NCI-H1048 (cell line): ENCODE measurements around the gene CCL20.
"Not testable (repeated sequence)": the region's sequence is repeated elsewhere in the genome, so short reads cannot be mapped to it uniquely, and the experiment has no call there.

Experiments used
- DNase-seq: peaks from one replicate; lab custom pipeline; 2025; lab: John Stamatoyannopoulos, UW

Gene CCL20

DNA sequence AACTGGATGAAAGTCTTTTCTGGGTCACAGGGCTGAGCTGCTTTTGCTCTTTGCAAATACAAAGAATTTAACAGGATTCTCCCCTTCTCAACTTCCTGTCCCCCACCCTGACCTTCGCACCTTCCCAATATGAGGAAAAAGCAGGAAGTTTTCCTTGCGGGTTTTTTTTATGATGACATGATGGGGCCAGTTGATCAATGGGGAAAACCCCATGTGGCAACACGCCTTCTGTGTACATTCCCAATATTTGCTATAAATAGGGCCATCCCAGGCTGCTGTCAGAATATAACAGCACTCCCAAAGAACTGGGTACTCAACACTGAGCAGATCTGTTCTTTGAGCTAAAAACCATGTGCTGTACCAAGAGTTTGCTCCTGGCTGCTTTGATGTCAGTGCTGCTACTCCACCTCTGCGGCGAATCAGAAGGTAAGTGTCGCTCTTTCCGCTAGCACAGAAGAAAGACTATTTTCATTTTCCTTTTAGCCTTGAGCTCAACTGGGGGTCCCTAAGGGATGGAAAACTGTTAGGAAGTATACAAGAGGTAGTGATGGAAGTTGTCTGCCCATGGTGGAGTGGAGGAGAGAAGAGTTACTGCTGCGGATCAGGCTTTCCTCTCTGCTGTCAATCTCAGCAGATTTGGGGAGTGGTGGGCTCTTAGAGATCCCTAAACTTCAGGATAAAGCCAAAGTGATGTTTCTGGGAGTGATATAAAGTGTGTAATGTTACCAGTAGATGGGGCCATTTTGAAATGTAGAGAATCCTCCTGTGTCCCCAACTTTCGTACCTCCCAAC, at the start of gene CCL20:
TSS of gene CCL20 (plus strand) at position 281 of the 792 bp plus-strand sequence. CDS start at position 351, 70 bp downstream.
- no peak for DNase-seq

DNA sequence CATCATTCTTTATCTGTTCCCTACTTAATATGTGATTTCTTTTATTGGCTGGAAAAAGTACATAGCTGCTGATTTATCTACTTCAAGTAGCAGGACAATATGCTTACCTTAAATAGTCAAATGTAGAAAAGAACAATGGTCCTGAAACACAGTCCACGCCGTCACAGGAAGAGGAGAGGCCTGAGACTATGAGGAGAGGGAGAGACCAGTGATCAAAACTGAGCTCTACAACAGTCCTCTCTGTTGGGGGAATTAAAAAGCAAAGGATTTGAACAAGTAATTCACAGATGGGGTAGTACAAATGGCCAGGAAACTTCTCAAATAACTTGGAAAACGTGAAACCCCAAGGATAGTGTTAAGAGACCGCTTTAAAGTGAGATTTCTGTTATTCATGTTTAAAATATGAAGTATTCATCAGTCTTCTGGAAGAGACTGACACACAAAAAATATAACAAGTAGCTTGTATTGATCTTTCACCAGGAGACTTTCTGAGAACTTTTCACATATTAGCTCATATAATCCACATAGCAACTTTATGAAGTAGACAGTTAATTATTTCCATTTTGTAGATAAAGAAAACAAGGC, 47.8 kb upstream of the CCL20 start:
- DNase-seq: no peak

DNA sequence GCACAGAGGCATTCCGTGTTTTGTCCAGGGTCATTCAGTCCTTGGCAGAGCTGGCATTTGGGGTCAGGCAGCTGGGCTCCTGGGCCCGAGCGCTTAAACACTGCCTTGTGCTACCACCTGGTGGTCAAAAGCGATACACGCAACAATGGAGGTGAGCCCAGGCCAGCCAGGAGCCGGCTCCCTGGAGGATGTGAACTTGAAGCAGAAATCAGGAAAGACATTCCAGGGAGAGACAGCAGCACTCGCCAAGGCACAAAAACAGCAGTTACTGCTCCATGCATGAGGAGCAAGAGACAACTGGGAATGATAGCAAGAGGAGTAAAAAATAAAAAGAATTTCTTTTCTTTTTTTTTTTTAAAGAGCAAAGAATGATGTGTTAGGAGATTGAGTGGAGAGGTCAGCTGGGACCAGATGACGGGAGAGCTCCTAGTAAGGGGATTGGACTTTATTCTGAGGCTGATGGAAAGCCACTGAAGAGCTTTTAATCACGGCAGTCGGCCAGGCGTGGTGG, 47.2 kb upstream of the CCL20 start:
- no peak for DNase-seq

DNA sequence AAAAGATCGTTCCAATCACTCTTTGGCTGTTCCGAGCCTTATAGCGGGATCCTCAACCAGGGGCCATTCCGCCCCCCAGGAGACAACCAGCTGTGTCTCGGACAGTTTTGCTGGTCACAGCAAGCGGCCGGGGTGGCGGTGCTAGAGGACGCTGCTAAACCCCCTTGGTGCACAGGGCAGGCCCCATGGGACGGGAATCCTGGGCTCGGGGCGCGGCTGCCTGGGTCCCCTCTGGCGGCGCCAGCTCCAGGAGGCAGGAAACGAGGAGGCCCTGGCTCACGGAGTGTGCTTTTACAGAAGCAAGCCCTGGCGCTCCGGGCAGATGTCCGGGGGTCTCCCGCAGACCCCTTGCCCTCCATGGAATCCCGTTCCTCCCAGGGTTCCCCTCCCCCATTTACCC, 45.8 kb upstream of the CCL20 start:
- no peak for DNase-seq

GRCh38 chr2:227772197-227772661, 41.4 kb upstream of the CCL20 start:
- DNase-seq: no peak

- DNase-seq: no peak
These were observed 40.7 kb upstream of the CCL20 start for GRCh38 chr2:227772932-227773331.

GRCh38 chr2:227774011-227774624, 39.5 kb upstream of the CCL20 start:
- no peak for DNase-seq

GRCh38 chr2:227774895-227775842, 38.5 kb upstream of the CCL20 start:
- no peak for DNase-seq

- no peak for DNase-seq
These were observed 32.5 kb upstream of the CCL20 start for GRCh38 chr2:227780981-227781615.

GRCh38 chr2:227781841-227782240, 31.8 kb upstream of the CCL20 start:
- no peak for DNase-seq

DNA sequence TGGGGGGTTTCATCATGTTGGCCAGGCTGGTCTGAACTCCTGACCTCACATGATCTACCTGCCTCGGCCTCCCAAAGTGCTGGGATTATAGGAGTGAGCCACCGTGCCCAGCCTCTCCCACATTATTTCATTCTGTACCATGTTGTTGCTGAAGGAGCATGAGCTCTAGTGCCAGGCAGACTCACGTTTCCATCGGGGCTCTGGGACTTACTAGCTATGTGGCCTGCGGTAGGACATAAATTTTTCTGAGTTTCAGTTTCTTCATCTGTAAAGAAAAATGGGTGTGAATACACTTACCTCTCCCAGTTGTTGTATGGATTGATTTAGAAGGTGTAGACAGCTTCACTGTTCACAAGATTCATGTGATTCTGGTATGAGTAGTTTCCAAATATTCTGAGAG, 30.8 kb upstream of the CCL20 start:
- DNase-seq: no peak

DNA sequence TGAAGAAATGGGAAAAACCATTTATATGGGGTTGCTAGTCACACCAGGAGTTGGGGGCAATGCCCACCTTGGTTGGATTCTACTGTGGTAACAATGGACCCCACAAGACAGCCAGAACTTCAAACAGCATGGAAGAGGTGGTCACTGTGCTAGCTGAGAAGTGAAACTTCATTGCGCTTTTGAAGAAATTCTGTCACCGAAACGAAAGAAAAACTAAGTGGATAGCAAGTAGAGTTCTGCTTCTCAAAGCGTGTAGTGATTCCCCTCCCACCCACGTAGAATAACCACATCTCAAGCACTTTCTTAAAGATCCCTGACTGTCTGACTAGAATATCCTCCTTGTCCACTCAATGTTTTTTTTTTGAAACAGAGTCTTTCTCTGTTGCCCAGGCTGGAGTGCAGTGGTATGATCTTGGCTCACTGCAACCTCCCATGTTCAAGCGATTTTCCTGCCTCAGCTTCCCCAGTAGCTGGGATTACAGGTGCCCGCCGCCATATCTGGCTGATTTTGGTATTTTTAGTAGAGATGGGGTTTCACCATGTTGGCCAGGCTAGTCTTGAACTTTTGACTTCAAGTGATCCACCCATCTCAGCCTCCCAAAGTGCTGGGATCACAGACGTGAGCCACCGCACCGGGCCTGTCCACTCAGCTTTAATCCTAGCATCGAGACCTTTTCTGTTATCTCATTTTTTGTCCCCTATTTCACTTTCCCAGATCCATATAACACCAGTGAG, 30.1 kb upstream of the CCL20 start:
- no peak for DNase-seq

GRCh38 chr2:227785293-227785692, 28.3 kb upstream of the CCL20 start:
- DNase-seq: no peak

DNA sequence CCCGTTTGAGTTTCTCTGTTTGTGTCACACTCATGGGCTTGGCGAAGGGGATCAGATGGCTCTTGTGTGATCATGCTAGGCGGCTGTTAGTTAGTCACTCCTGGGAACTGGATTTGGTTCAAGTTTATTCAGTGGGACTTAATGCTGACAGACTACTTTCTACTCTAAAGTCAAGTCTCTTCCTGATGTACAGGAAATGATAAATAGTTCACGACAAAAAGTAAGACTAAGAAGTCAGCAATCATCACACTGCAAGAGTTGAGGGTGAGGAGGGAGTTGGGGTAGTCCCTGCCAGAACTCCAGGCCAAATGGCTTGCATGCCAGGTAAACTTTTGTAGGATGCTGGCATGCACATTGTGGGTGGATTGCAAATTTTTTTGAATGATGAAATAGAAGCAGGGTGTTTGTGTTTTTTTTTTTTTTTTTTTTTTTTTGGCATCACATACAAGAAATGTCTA, 25.1 kb upstream of the CCL20 start:
- DNase-seq: no peak

- DNase-seq: no peak
These were observed 23.8 kb upstream of the CCL20 start for GRCh38 chr2:227789803-227790202.

- DNase-seq: no peak
These were observed 20.4 kb upstream of the CCL20 start for GRCh38 chr2:227793148-227793712.

GRCh38 chr2:227796045-227796711, 17.5 kb upstream of the CCL20 start:
- no peak for DNase-seq

DNA sequence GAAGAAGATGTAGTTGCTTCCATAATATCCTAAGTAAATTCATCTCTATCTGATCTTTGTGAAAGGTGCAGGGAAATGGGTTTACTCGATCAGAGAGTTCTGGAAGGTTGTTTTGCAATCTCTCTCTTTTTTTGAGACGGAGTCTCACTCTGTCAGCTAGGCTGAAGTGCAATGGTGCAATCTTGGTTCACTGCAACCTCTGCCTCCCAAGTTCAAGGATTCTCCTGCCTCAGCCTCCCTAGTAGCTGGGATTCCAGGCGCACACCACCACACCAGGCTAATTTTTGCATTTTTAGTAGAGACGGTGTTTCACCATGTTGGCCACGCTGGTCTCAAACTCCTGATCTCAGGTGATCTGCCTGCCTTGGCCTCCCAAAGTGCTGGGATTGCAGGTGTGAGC, 16.9 kb upstream of the CCL20 start:
- DNase-seq: not testable (repeated sequence)

DNA sequence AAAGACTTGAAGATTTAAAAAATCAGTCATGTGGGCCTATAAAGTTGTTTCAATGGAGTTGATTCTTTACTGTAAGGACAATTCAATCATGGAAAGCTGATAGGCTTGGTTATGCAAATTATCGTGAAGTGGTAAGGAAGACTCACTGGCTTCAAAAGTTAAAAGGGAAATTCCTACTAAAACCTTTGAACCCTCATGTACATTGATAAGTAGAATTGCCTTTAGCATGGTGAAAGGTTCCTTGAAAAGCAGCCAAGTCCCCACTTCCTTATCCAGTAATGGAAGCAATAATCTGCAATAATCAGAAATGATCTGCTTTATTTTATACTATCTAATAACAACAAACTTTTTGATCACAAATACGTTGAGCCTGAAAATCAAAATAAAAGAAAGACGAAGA, 14.4 kb upstream of the CCL20 start:
- no peak for DNase-seq

DNA sequence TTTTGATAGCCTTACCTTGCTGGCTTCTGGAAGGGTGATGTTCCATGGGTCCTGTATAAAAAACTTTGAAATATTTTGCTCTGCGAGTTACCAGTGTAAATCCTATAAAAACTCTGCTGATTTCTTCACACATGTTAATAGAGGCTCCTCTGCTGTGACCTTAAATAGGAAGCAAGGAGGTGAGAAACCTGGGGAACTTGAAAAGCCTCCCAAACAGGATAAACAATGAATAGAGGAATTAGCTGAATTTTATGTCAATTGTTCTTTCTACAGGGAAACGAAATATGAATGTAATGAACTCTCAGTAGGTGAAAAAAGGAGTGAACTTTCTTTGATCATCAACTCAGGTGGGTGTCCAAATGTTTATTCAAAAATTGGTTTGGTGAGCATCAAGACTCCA, 10.8 kb upstream of the CCL20 start:
- DNase-seq: no peak
